SK-N-SH treated with all-trans-retinoic acid at 6 μM for 48 hours (cell line): Measurements from ENCODE around the gene SCGB1C1.
"Not testable (repeated sequence)": the region's sequence is repeated elsewhere in the genome, so short reads cannot be mapped to it uniquely, and the experiment has no call there.

ENCODE experiments used
- ATAC-seq: fragments of 200-7000 bp; cut with Tn5 transposase; 3 replicates; pipeline ENCODE4 v1.9.1; 2020; ENCODE audit warnings: mild to moderate bottlenecking, moderate library complexity
- ARNTL ChIP-seq: fragments of 450-650 bp; formaldehyde crosslinking; IDR thresholded peaks from 2 replicates; pipeline ENCODE4 v1.5.0; 2020; ENCODE audit warnings: low read depth, mild to moderate bottlenecking, moderate library complexity, borderline replicate concordance
- BACH2 ChIP-seq: fragments of 250-450 bp; sonication (Bioruptor Pico); IDR thresholded peaks from 2 replicates; pipeline ENCODE4 v1.9.0; 2021; ENCODE audit warnings: mild to moderate bottlenecking, borderline replicate concordance
- CREB5 ChIP-seq: fragments of 250-450 bp; sonication (Bioruptor Pico); IDR thresholded peaks from 2 replicates; pipeline ENCODE4 v1.5.1; 2020; ENCODE audit warnings: low read depth, mild to moderate bottlenecking, moderate library complexity
- CSDC2 ChIP-seq: fragments of 250-450 bp; sonication (Bioruptor Pico); IDR thresholded peaks from 2 replicates; pipeline ENCODE4 v1.5.0; 2020; ENCODE audit warnings: mild to moderate bottlenecking, moderate library complexity
- ESRRG ChIP-seq: fragments of 250-450 bp; sonication (Bioruptor Pico); IDR thresholded peaks from 2 replicates; pipeline ENCODE4 v1.6.1; 2021; ENCODE audit warnings: mild to moderate bottlenecking
- ISL1 ChIP-seq: fragments of 250-450 bp; sonication (Bioruptor Pico); IDR thresholded peaks from 2 replicates; pipeline ENCODE4 v2.1.2; 2022; ENCODE audit warnings: mild to moderate bottlenecking, moderate library complexity
- OSR1 ChIP-seq: fragments of 250-450 bp; sonication (Bioruptor Pico); IDR thresholded peaks from 2 replicates; pipeline ENCODE4 v1.8.0; 2022; ENCODE audit warnings: moderate library complexity, mild to moderate bottlenecking, inconsistent platforms
- PPARA ChIP-seq: fragments of 250-450 bp; sonication (Bioruptor Pico); IDR thresholded peaks from 2 replicates; pipeline ENCODE4 v1.5.0; 2020; ENCODE audit warnings: mild to moderate bottlenecking, borderline replicate concordance
- RARB ChIP-seq: fragments of 250-450 bp; sonication (Bioruptor Pico); IDR thresholded peaks from 2 replicates; pipeline ENCODE4 v1.8.0; 2021; ENCODE audit warnings: mild to moderate bottlenecking, moderate library complexity
- SNAI2 ChIP-seq: fragments of 250-450 bp; sonication (Bioruptor Pico); IDR thresholded peaks from 2 replicates; pipeline ENCODE4 v1.5.0; 2020; ENCODE audit warnings: mild to moderate bottlenecking, moderate library complexity
- TOX ChIP-seq: fragments of 250-450 bp; sonication (Bioruptor Pico); IDR thresholded peaks from 2 replicates; pipeline ENCODE4 v1.8.0; 2021; ENCODE audit warnings: mild to moderate bottlenecking, moderate library complexity, borderline replicate concordance
- ZC3H10 ChIP-seq: fragments of 250-450 bp; sonication (Bioruptor Pico); IDR thresholded peaks from 2 replicates; pipeline ENCODE4 v1.5.1; 2021; ENCODE audit warnings: mild to moderate bottlenecking, moderate library complexity
- ZFP3 ChIP-seq: fragments of 250-450 bp; sonication (Bioruptor Pico); IDR thresholded peaks from 2 replicates; pipeline ENCODE4 v1.5.0; 2020; ENCODE audit warnings: mild to moderate bottlenecking, moderate library complexity
- ZFP30 ChIP-seq: fragments of 450-650 bp; formaldehyde crosslinking; IDR thresholded peaks from 2 replicates; pipeline ENCODE4 v1.5.0; 2022; ENCODE audit warnings: mild to moderate bottlenecking, moderate library complexity
- ZNF565 ChIP-seq: fragments of 450-650 bp; formaldehyde crosslinking; conservative IDR thresholded peaks from 2 replicates; pipeline ENCODE4 v1.5.0; 2020; ENCODE audit warnings: low read depth, mild to moderate bottlenecking, moderate library complexity
- ZNF70 ChIP-seq: fragments of 450-650 bp; formaldehyde crosslinking; IDR thresholded peaks from 2 replicates; pipeline ENCODE4 v1.5.0; 2020; ENCODE audit warnings: mild to moderate bottlenecking, moderate library complexity
- ZNF8 ChIP-seq: fragments of 450-650 bp; formaldehyde crosslinking; IDR thresholded peaks from 2 replicates; pipeline ENCODE4 v1.5.0; 2020; ENCODE audit warnings: mild to moderate bottlenecking, moderate library complexity
- TF ChIP-seq, protein P1 (sequence below): fragments of 250-450 bp; sonication (Bioruptor Pico); IDR thresholded peaks from 2 replicates; pipeline ENCODE4 v1.5.1; 2021; ENCODE audit warnings: mild to moderate bottlenecking, moderate library complexity
- TF ChIP-seq, protein P2 (sequence below): fragments of 250-450 bp; sonication (Bioruptor Pico); IDR thresholded peaks from 2 replicates; pipeline ENCODE4 v1.5.0; 2020; ENCODE audit warnings: mild to moderate bottlenecking, moderate library complexity
- TF ChIP-seq, protein P3 (sequence below): fragments of 250-450 bp; sonication (Bioruptor Pico); IDR thresholded peaks from 2 replicates; pipeline ENCODE4 v1.8.0; 2020; ENCODE audit warnings: mild to moderate bottlenecking, moderate library complexity, borderline replicate concordance

SCGB1C1 gene

GRCh38 chr11:236774-237767 lies 44.2 kb downstream of the SCGB1C1 start, which contains the start of gene PSMD13:
TSS of gene PSMD13 (plus strand) at chr11:236976. CDS start at chr11:237050, 74 bp downstream.
- peak; percentile 96 for ATAC-seq
- no peak for TF ChIP-seq BACH2
- TF ChIP-seq TOX: no peak
- no peak for TF ChIP-seq RARB (CRISPR knock-in tag)
- TF ChIP-seq ZC3H10: no peak
- TF ChIP-seq, protein P1, sequence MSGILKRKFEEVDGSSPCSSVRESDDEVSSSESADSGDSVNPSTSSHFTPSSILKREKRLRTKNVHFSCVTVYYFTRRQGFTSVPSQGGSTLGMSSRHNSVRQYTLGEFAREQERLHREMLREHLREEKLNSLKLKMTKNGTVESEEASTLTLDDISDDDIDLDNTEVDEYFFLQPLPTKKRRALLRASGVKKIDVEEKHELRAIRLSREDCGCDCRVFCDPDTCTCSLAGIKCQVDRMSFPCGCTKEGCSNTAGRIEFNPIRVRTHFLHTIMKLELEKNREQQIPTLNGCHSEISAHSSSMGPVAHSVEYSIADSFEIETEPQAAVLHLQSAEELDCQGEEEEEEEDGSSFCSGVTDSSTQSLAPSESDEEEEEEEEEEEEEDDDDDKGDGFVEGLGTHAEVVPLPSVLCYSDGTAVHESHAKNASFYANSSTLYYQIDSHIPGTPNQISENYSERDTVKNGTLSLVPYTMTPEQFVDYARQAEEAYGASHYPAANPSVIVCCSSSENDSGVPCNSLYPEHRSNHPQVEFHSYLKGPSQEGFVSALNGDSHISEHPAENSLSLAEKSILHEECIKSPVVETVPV: no peak
- no peak for TF ChIP-seq OSR1 (CRISPR knock-in tag)
- no peak for TF ChIP-seq ESRRG
- TF ChIP-seq ARNTL: no peak
- no peak for TF ChIP-seq CREB5
- no peak for TF ChIP-seq CSDC2 (CRISPR knock-in tag)
- TF ChIP-seq ISL1: no peak
- TF ChIP-seq, protein P2, sequence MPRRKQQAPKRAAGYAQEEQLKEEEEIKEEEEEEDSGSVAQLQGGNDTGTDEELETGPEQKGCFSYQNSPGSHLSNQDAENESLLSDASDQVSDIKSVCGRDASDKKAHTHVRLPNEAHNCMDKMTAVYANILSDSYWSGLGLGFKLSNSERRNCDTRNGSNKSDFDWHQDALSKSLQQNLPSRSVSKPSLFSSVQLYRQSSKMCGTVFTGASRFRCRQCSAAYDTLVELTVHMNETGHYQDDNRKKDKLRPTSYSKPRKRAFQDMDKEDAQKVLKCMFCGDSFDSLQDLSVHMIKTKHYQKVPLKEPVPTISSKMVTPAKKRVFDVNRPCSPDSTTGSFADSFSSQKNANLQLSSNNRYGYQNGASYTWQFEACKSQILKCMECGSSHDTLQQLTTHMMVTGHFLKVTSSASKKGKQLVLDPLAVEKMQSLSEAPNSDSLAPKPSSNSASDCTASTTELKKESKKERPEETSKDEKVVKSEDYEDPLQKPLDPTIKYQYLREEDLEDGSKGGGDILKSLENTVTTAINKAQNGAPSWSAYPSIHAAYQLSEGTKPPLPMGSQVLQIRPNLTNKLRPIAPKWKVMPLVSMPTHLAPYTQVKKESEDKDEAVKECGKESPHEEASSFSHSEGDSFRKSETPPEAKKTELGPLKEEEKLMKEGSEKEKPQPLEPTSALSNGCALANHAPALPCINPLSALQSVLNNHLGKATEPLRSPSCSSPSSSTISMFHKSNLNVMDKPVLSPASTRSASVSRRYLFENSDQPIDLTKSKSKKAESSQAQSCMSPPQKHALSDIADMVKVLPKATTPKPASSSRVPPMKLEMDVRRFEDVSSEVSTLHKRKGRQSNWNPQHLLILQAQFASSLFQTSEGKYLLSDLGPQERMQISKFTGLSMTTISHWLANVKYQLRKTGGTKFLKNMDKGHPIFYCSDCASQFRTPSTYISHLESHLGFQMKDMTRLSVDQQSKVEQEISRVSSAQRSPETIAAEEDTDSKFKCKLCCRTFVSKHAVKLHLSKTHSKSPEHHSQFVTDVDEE (CRISPR knock-in tag): no peak

- ATAC-seq: not testable (repeated sequence)
Observed at GRCh38 chr11:238346-238745, 45.5 kb downstream of the SCGB1C1 start.

DNA sequence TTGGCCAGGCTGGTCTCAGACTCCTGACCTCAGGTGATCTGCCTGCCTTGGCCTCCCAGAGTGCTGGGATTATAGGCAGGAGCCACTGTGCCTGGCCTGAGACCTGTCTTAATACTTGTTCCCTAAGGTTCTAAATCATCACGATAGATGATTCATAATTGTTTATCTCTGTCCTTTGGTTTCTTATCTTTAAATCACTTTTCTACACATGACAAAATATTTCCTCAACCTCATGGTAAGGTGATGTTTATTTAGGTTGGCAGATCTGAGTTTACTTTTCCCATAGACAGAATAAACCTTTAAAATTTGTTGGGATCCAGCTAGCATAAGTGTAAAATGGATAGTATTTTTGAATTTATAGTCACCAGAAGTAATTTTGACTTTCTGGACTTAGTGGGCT lies 47.4 kb downstream of the SCGB1C1 start:
- ATAC-seq: no peak
- TF ChIP-seq ZNF8 (CRISPR knock-in tag) (no peak), ZFP3 (no peak), ZNF565 (CRISPR knock-in tag) (no peak), ZFP30 (CRISPR knock-in tag) (no peak), OSR1 (CRISPR knock-in tag) (no peak), BACH2 (no peak), ISL1 (no peak), ESRRG (no peak), TOX (no peak), RARB (CRISPR knock-in tag) (no peak), PPARA (CRISPR knock-in tag) (no peak), CSDC2 (CRISPR knock-in tag) (no peak), SNAI2 (CRISPR knock-in tag) (no peak), ZNF70 (CRISPR knock-in tag) (no peak), CREB5 (no peak)
- TF ChIP-seq, protein P3, sequence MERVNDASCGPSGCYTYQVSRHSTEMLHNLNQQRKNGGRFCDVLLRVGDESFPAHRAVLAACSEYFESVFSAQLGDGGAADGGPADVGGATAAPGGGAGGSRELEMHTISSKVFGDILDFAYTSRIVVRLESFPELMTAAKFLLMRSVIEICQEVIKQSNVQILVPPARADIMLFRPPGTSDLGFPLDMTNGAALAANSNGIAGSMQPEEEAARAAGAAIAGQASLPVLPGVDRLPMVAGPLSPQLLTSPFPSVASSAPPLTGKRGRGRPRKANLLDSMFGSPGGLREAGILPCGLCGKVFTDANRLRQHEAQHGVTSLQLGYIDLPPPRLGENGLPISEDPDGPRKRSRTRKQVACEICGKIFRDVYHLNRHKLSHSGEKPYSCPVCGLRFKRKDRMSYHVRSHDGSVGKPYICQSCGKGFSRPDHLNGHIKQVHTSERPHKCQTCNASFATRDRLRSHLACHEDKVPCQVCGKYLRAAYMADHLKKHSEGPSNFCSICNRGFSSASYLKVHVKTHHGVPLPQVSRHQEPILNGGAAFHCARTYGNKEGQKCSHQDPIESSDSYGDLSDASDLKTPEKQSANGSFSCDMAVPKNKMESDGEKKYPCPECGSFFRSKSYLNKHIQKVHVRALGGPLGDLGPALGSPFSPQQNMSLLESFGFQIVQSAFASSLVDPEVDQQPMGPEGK: no peak
- TF ChIP-seq, protein P1: no peak
- TF ChIP-seq, protein P2 (CRISPR knock-in tag): no peak
